Choroid plexus epithelial cell (primary cell): Measurements from ENCODE around the gene DNAH2.

Source experiments
- DNase-seq: peaks from one replicate; pipeline ENCODE4 v3.0.0-alpha.2; 2010; ENCODE audit warnings: low read depth
- H3K4me3 ChIP-seq: 2 replicates; pipeline ENCODE4 v1.5.1; 2011; ENCODE audit warnings: low read depth, mild to moderate bottlenecking, control low read depth, low read length, moderate library complexity
- CTCF ChIP-seq: conservative IDR thresholded peaks from 2 replicates; pipeline ENCODE4 v1.5.1; 2011; ENCODE audit warnings: low read depth, mild to moderate bottlenecking, control low read depth, inconsistent platforms, low read length, moderate library complexity

The DNAH2 gene

DNA sequence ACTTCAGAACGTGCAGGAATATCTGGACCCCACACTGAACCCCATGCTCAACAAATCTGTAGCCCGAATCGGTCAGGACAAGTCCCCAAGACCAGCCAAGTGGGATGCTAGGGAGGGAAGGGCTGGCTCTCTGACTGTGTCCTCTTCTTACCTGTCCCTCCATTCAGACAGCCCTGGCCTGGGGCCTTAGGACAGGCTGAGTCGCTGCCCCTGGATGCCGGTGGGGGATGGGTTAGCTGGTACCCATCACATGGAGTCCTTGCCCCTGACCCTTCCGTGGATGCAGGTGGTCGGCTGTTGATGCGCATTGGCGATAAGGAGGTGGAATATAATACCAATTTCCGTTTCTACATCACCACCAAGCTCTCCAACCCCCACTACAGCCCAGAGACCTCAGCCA, 100.5 kb downstream of the DNAH2 start:
- TF ChIP-seq CTCF: no peak
- no peak for DNase-seq
- no peak overlapping the region for H3K4me3 ChIP-seq

DNA sequence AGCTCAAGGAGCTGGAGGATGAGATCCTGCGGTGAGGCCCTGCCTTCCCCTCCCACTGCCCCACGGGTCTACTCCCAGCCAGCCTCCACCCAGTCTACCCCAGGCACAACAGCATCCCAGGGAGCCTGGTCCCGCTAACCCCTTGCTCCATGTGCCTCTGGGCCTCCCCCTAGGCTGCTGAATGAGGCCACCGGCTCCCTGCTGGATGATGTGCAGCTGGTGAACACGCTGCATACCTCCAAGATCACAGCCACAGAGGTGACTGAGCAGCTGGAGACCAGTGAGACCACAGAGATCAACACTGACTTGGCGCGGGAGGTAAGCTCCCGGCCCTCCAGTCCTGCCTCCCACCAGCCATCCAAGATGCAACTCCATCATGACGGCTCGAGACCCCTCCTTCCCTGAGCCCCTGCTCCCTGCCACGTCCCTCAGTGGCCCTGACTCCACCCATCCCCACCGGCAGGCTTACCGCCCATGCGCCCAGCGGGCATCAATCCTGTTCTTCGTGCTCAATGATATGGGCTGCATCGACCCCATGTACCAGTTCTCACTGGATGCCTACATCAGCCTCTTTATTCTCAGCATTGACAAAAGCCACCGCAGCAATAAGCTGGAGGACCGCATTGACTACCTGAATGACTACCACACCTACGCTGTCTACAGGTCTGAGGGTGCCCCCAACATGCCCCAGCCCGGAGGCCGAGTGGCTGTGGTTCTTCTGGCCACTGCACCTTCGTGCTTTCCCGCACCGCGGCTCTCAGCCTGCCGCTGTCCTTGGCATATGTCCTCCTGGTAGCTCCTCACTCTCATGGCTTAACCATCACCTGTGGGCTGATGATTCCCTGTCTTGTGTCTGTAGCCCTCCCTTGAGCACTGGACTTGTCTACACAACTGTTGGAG, 101.5 kb downstream of the DNAH2 start:
- no peak overlapping the region for H3K4me3 ChIP-seq
- no peak for TF ChIP-seq CTCF
- peak; percentile 16 for DNase-seq

- no peak overlapping the region for H3K4me3 ChIP-seq
- TF ChIP-seq CTCF: no peak
- DNase-seq: no peak
Measured at GRCh38 chr17:7820231-7820630, 102.7 kb downstream of the DNAH2 start.

DNA sequence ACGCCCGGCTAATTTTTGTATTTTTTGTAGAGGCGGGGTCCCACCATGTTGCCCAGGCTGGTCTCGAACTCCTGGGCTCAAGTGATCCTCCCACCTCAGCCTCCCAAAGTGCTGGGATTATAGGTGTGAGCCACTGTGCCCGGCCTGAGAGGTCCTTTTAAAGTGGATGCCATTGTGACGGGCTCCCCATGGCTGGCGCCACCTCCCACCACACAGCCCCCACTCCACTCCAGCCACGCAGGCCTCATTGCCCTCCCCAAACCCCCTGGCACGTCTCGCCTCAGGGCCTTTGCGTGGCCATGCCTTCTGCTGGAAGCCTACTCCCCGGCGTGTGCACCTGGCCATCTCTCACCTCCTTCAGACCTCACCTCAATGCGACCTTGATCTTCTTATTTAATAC, 104.6 kb downstream of the DNAH2 start:
- no peak for TF ChIP-seq CTCF
- no peak for DNase-seq
- no peak overlapping the region for H3K4me3 ChIP-seq

- no peak for TF ChIP-seq CTCF
- DNase-seq: no peak
- no peak overlapping the region for H3K4me3 ChIP-seq
Measured at GRCh38 chr17:7823581-7824001, 106.0 kb downstream of the DNAH2 start.

- no peak for TF ChIP-seq CTCF
- DNase-seq: no peak
- no peak overlapping the region for H3K4me3 ChIP-seq
Measured at GRCh38 chr17:7824021-7824924, 106.7 kb downstream of the DNAH2 start.
